Glutamatergic neuron (in vitro differentiated cells): ENCODE measurements around the gene TFDP2. TPM values are rescaled to one million over a fixed set of nuclear protein-coding genes. Genes with fewer than 3 reads are reported as not detected.
A peak's percentile ranks its signal among the peaks of the same experiment; 100 is the strongest.

Experiments
- DNase-seq: peaks from one replicate; pipeline ENCODE4 v3.0.0; 2022
- H3K27ac Mint-ChIP-seq: one replicate; pipeline ENCODE4 v1.8.0; 2020; ENCODE audit warnings: mild to moderate bottlenecking, mixed read lengths, inconsistent platforms; ENCODE audit not compliant: unreplicated experiment
- H3K27me3 Mint-ChIP-seq: one replicate; pipeline ENCODE4 v1.8.0; 2020; ENCODE audit warnings: mild to moderate bottlenecking, moderate library complexity, mixed read lengths, inconsistent platforms; ENCODE audit not compliant: unreplicated experiment
- H3K36me3 Mint-ChIP-seq: one replicate; pipeline ENCODE4 v1.8.0; 2020; ENCODE audit warnings: mild to moderate bottlenecking, mixed read lengths, inconsistent platforms; ENCODE audit not compliant: unreplicated experiment
- H3K4me1 Mint-ChIP-seq: one replicate; pipeline ENCODE4 v1.8.0; 2020; ENCODE audit warnings: mild to moderate bottlenecking, low read depth, mixed read lengths, inconsistent platforms; ENCODE audit not compliant: unreplicated experiment
- H3K4me3 Mint-ChIP-seq: one replicate; pipeline ENCODE4 v1.8.0; 2020; ENCODE audit warnings: mild to moderate bottlenecking, mixed read lengths, inconsistent platforms; ENCODE audit not compliant: unreplicated experiment
- H3K9me3 Mint-ChIP-seq: one replicate; pipeline ENCODE4 v1.8.0; 2020; ENCODE audit warnings: mild to moderate bottlenecking, moderate library complexity, mixed read lengths, inconsistent platforms; ENCODE audit not compliant: unreplicated experiment
- total RNA-seq: library from RNA; stranded (reverse); fragmentation: NEBNext Ultra II Directional; extraction: Animal tissue kit (Norgen Biotek cat#: 25700); gene quantifications from one replicate; pipeline ENCODE4 v1.2.1, GENCODE V29; 2021; ENCODE audit not compliant: unreplicated experiment
- TF ChIP-seq, protein P1 (sequence below): fragments of 200-600 bp; sonication (generic); IDR thresholded peaks from one replicate; pipeline ENCODE4 v1.5.0; 2021; ENCODE audit not compliant: partially characterized antibody, unreplicated experiment

TFDP2 gene
- total RNA-seq, 1 donor from 2014 or later: 91.8 TPM

DNA sequence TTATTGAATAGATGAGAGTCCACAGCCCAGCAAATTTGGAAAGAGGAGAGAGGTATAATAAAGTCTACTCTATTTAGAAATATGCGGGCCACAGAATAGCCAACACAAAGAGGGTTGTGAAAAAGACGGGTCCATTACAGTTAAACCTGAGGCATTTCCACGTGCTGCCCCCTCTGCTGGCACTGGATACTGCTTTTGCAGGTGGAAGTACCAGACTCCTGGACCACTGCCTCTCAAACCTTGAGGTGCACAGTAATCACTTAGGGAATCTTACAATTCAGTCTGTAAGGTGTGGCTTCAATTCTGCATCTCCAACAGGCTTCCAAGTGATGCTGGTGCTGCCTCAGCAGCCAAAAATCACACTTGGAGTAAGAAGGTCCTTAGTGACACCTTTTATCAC lies 3.0 kb upstream of the TFDP2 start:
- Mint-ChIP-seq H3K36me3 (no peaks in the 10 kb centered on the region), H3K27ac (no peak overlapping the region), H3K27me3 (peaks cover 11% of the 10 kb centered on the region), H3K4me3 (no peak overlapping the region), H3K9me3 (peaks cover 11% of the 10 kb centered on the region), H3K4me1 (peaks cover 4% of the 10 kb centered on the region)
- peak; percentile 25 for DNase-seq
- TF ChIP-seq, protein P1, sequence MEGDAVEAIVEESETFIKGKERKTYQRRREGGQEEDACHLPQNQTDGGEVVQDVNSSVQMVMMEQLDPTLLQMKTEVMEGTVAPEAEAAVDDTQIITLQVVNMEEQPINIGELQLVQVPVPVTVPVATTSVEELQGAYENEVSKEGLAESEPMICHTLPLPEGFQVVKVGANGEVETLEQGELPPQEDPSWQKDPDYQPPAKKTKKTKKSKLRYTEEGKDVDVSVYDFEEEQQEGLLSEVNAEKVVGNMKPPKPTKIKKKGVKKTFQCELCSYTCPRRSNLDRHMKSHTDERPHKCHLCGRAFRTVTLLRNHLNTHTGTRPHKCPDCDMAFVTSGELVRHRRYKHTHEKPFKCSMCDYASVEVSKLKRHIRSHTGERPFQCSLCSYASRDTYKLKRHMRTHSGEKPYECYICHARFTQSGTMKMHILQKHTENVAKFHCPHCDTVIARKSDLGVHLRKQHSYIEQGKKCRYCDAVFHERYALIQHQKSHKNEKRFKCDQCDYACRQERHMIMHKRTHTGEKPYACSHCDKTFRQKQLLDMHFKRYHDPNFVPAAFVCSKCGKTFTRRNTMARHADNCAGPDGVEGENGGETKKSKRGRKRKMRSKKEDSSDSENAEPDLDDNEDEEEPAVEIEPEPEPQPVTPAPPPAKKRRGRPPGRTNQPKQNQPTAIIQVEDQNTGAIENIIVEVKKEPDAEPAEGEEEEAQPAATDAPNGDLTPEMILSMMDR: peak; percentile 7

DNA sequence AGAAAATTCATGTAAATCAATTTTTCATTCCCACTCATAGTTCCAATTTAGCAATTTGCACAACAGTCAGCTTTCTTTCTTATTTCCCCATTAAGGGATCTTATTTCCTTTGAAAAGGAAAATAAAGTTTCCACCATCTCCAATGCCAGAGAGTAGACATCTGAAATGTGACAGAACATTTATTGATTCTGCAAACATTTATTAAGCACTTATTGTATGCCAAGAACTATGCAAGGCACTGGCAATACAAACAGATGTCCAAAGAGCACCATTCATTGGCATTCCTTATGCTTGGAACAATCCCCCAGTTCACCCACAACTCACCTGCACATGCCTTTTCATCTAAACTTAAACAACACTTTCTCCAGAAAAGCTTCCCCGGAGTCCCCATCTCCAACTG lies 2.5 kb upstream of the TFDP2 start:
- TF ChIP-seq, protein P1: no peak
- H3K4me1 Mint-ChIP-seq: peaks cover 9% of the 10 kb centered on the region
- DNase-seq: no peak
- H3K9me3 Mint-ChIP-seq: peaks cover 11% of the 10 kb centered on the region
- peaks cover 11% of the 10 kb centered on the region for H3K27me3 Mint-ChIP-seq
- no peak overlapping the region for H3K27ac Mint-ChIP-seq
- no peaks in the 10 kb centered on the region for H3K36me3 Mint-ChIP-seq
- H3K4me3 Mint-ChIP-seq: no peak overlapping the region

DNA sequence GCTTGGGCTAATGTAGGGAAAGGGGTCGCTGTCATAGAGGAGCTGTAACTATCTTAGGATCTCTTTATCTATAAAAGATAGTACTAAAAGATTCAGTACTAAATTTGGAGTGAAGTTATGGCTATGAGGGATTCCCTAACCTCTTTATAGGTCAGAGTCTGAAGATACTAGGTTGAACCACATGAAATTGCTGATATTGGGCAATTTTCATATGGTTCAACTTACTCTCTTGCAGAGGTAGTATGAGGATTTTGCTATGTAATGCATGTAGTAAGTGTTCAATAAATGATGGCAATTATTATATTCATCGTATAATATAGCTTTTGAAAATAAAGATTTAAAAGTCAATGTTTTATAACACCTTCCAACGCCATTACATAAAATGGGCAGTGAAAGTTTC lies 1.9 kb upstream of the TFDP2 start:
- Mint-ChIP-seq H3K4me3 (no peak overlapping the region), H3K36me3 (no peaks in the 10 kb centered on the region), H3K27ac (no peak overlapping the region), H3K9me3 (peaks cover 11% of the 10 kb centered on the region), H3K27me3 (peaks cover 11% of the 10 kb centered on the region), H3K4me1 (peaks cover 12% of the 10 kb centered on the region)
- TF ChIP-seq, protein P1: no peak
- no peak for DNase-seq

DNA sequence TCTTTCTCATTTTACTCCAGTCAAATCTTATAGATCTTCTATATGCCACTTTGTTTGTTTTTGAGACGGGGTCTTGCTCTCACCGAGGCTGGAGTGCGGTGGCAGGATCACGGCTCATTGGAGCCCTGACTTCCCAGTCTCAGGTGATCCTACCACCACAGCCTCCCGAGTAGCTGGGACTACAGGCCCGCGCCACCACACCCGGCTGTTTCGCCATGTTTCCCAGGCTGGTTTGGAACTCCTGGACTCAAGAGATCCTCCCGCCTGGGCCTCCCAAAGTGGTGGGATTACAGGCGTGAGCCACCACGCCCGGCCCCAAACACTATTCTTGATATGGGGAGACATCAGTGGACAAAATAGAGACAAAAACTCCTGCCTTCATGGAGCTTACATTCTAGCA lies 927 bp upstream of the TFDP2 start:
- DNase-seq: no peak
- peaks cover 13% of the 10 kb centered on the region for H3K4me1 Mint-ChIP-seq
- TF ChIP-seq, protein P1: no peak
- no peak overlapping the region for H3K27ac Mint-ChIP-seq
- peaks cover 11% of the 10 kb centered on the region for H3K9me3 Mint-ChIP-seq
- no peaks in the 10 kb centered on the region for H3K36me3 Mint-ChIP-seq
- H3K4me3 Mint-ChIP-seq: peak overlapping the region; percentile 78
- H3K27me3 Mint-ChIP-seq: peaks cover 11% of the 10 kb centered on the region

DNA sequence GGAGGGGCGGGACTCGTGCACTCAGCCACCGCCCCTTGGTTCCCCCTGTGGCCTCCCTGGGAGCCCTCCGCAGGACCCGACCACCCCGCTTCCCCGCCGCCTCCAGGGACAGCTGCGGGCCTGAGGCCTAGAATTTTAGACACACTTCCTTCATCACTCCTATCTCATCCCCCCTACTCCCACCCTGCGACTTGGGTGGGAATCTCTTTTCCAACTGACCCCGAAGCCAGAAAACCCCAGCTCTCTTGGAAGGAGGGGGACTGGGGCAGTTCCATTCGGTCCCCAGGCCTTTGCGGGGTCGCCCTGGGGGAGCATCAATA lies 289 bp upstream of the TFDP2 start:
- Mint-ChIP-seq H3K36me3 (no peaks in the 10 kb centered on the region), H3K4me1 (peaks cover 19% of the 10 kb centered on the region), H3K9me3 (peaks cover 13% of the 10 kb centered on the region), H3K27ac (peak overlapping the region; percentile 89), H3K27me3 (peaks cover 11% of the 10 kb centered on the region), H3K4me3 (peak overlapping the region; percentile 78)
- no peak for DNase-seq
- TF ChIP-seq, protein P1: no peak
